ENCODE measurements around the gene ATXN7. TPM values are rescaled to one million over a fixed set of nuclear protein-coding genes. Genes with fewer than 3 reads are reported as not detected.

ATXN7 gene
- total and polyA plus RNA-seq, 2 of the 4 experiments (the other 2 are of a cell fraction), result 8.6 to 13.6 TPM

DNA sequence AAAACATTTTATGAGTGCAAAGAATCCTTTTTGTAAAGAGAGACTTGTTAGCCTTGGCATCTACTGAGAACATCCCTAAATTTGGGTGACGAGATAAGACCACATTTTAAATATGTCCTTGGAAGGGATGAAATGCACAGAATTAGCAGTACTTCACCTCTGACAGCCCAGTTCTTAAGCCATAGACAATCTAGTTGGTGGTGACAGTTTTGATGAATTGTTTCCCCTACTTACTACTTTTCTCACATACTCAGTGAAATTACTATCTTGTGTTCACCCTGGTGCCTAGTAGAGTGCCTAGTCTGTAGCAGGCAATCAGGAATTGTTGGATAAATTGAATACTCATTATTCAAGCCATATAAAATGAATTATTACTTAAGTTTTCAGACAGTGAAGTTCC lies 45.1 kb downstream of the ATXN7 start:
- Histone ChIP-seq H2AFZ (replicated peaks; ENCODE audit: low read length, poor library complexity) (no peak overlapping the region), H3K18ac (ENCODE audit: low read depth, low read length) (no peak overlapping the region), H2AK5ac (ENCODE audit: low read depth, low read length) (no peak overlapping the region), H3K23ac (ENCODE audit: low read depth, low read length) (no peak overlapping the region), H3K56ac (ENCODE audit: extremely low read depth, insufficient read depth, low read length) (no peak overlapping the region), H3K79me1 (ENCODE audit: low read depth in 1 of 2, low read length in 2 of 2) (peaks cover 15 to 61% of the 10 kb centered on the region in 2 experiments), H3K27me3 (ENCODE audit: control insufficient read depth, insufficient read depth, low read length) (no peaks in the 10 kb centered on the region), H2BK20ac (ENCODE audit: low read depth, low read length) (no peak overlapping the region), H3K9ac (ENCODE audit: low read depth, low read length) (no peak overlapping the region), H3K4me2 (ENCODE audit: low read depth, low read length) (no peak overlapping the region), H3K9me1 (ENCODE audit: insufficient read depth, low read length) (no peaks in the 10 kb centered on the region; the same call in 1 of the 2 replicates), H3K4ac (ENCODE audit: low read depth, low read length) (no peak overlapping the region), H4K20me1 (ENCODE audit: insufficient read depth, low read length) (peaks cover 13% of the 10 kb centered on the region; the same call in 1 of the 2 replicates), H3K27ac (ENCODE audit: insufficient read depth, low read length) (no peak overlapping the region), H3K4me1 (ENCODE audit: control insufficient read depth, insufficient read depth, low read length) (peaks cover 7% of the 10 kb centered on the region), H3K36me3 (ENCODE audit: control insufficient read depth, insufficient read depth, low read length) (no peaks in the 10 kb centered on the region), H3K4me3 (ENCODE audit: insufficient read depth, low read depth, low read length) (no peak overlapping the region), H2BK120ac (ENCODE audit: low read depth, low read length) (no peak overlapping the region), H3K14ac (replicated peaks; ENCODE audit: low read depth, low read length) (no peak overlapping the region), H2BK15ac (ENCODE audit: low read depth, low read length) (no peak overlapping the region), H4K8ac (ENCODE audit: low read depth in 2 of 2, low read length in 2 of 2) (no peak overlapping the region), H4K91ac (ENCODE audit: insufficient read depth, low read depth, low read length) (no peak overlapping the region), H2AK9ac (replicated peaks; ENCODE audit: low read depth, low read length, poor library complexity) (no peak overlapping the region), H4K5ac (ENCODE audit: low read depth, low read length) (no peak overlapping the region), H3K9me3 (ENCODE audit: control insufficient read depth, insufficient read depth, low read length) (no peaks in the 10 kb centered on the region), H2BK5ac (ENCODE audit: low read depth, low read length, poor library complexity, severe bottlenecking) (no peak overlapping the region)
- BruUV-seq (replicated peaks), result no TSS peak
- CTCF ChIA-PET, result no interaction called here
- TF ChIP-seq POLR2A (IDR thresholded peaks at IDR 0.05; ENCODE audit: low read depth, low read length), result no peak
- TF ChIP-seq, protein P1, sequence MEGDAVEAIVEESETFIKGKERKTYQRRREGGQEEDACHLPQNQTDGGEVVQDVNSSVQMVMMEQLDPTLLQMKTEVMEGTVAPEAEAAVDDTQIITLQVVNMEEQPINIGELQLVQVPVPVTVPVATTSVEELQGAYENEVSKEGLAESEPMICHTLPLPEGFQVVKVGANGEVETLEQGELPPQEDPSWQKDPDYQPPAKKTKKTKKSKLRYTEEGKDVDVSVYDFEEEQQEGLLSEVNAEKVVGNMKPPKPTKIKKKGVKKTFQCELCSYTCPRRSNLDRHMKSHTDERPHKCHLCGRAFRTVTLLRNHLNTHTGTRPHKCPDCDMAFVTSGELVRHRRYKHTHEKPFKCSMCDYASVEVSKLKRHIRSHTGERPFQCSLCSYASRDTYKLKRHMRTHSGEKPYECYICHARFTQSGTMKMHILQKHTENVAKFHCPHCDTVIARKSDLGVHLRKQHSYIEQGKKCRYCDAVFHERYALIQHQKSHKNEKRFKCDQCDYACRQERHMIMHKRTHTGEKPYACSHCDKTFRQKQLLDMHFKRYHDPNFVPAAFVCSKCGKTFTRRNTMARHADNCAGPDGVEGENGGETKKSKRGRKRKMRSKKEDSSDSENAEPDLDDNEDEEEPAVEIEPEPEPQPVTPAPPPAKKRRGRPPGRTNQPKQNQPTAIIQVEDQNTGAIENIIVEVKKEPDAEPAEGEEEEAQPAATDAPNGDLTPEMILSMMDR (conservative IDR thresholded peaks at IDR 0.05; ENCODE audit: low read depth, low read length), result no peak
- TF ChIP-seq, protein P2, sequence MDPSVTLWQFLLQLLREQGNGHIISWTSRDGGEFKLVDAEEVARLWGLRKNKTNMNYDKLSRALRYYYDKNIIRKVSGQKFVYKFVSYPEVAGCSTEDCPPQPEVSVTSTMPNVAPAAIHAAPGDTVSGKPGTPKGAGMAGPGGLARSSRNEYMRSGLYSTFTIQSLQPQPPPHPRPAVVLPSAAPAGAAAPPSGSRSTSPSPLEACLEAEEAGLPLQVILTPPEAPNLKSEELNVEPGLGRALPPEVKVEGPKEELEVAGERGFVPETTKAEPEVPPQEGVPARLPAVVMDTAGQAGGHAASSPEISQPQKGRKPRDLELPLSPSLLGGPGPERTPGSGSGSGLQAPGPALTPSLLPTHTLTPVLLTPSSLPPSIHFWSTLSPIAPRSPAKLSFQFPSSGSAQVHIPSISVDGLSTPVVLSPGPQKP (IDR thresholded peaks at IDR 0.05; ENCODE audit: borderline replicate concordance, low read depth, low read length), result no peak
- TF ChIP-seq MAZ (IDR thresholded peaks at IDR 0.05; ENCODE audit: borderline replicate concordance, low read depth, low read length), result no peak
- TF ChIP-seq NFE2L2 (IDR thresholded peaks at IDR 0.05; ENCODE audit: low read depth, low read length), result no peak
- TF ChIP-seq, protein P3, sequence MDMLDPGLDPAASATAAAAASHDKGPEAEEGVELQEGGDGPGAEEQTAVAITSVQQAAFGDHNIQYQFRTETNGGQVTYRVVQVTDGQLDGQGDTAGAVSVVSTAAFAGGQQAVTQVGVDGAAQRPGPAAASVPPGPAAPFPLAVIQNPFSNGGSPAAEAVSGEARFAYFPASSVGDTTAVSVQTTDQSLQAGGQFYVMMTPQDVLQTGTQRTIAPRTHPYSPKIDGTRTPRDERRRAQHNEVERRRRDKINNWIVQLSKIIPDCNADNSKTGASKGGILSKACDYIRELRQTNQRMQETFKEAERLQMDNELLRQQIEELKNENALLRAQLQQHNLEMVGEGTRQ (IDR thresholded peaks at IDR 0.05; ENCODE audit: low read depth, low read length), result no peak
- TF ChIP-seq RFX5 (IDR thresholded peaks at IDR 0.05; ENCODE audit: low read depth, low read length), result no peak
- TF ChIP-seq CEBPB (IDR thresholded peaks at IDR 0.05; ENCODE audit: low read depth, low read length), result no peak
- TF ChIP-seq SMC3 (IDR thresholded peaks at IDR 0.05; ENCODE audit: low read depth, low read length), result no peak
- no peak for TF ChIP-seq RCOR1 (IDR thresholded peaks at IDR 0.05; ENCODE audit: insufficient replicate concordance, low read length)
- no peak for TF ChIP-seq MAFK (IDR thresholded peaks at IDR 0.05; ENCODE audit: low read depth, low read length)
- TF ChIP-seq CHD1 (IDR thresholded peaks at IDR 0.05; ENCODE audit: low read depth, low read length), result no peak
- no peak for TF ChIP-seq BHLHE40 (IDR thresholded peaks at IDR 0.05; ENCODE audit: low read depth, low read length)
- no peak for TF ChIP-seq FOS (IDR thresholded peaks at IDR 0.05; ENCODE audit: low read depth, low read length)
- no peak for TF ChIP-seq RAD21 (IDR thresholded peaks at IDR 0.05; ENCODE audit: low read length)
- POLR2A ChIA-PET (ENCODE audit: unreplicated experiment), result no interaction called here
- intact Hi-C loops (cut with micrococcal nuclease) (no loop called here), in situ Hi-C loops (cut with MboI; ENCODE audit: low sequenced_read_pairs) (no loop called here), dilution Hi-C loops (cut with HindIII; ENCODE audit: low sequenced_read_pairs, unreplicated experiment) (no loop called here)
- ATAC-seq (ENCODE audit: low read depth), result no peak
- WGBS, 2 experiments (ENCODE audit: extremely low coverage in 2 of 2, insufficient read length in 1 of 2), result no CpG with 5 or more reads among the region's 1 CpG
- no peak for DNase-seq
